GM19240 (cell line): ENCODE data around the gene SLC6A9.
A peak's percentile ranks its signal among the peaks of the same experiment; 100 is the strongest.

ENCODE experiments used
- DNase-seq: peaks from one replicate; pipeline ENCODE4 v3.0.0; 2011; ENCODE audit warnings: low spot score; ENCODE audit not compliant: insufficient read length

The SLC6A9 gene

DNA sequence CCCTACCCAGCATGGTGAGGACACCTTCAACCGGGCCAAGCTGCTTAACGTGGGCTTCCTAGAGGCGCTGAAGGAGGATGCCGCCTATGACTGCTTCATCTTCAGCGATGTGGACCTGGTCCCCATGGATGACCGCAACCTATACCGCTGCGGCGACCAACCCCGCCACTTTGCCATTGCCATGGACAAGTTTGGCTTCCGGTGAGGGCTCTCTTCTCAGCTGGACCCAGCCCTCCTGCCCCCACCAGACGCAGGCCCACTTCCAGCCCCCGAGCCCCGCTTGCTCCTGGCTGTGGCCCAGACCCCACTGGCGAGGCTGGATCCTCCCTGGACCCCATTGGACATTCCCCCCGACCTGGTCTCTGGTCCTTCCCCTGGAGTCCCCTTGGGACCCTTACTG, 46.4 kb downstream of the SLC6A9 start:
- DNase-seq = no peak

DNA sequence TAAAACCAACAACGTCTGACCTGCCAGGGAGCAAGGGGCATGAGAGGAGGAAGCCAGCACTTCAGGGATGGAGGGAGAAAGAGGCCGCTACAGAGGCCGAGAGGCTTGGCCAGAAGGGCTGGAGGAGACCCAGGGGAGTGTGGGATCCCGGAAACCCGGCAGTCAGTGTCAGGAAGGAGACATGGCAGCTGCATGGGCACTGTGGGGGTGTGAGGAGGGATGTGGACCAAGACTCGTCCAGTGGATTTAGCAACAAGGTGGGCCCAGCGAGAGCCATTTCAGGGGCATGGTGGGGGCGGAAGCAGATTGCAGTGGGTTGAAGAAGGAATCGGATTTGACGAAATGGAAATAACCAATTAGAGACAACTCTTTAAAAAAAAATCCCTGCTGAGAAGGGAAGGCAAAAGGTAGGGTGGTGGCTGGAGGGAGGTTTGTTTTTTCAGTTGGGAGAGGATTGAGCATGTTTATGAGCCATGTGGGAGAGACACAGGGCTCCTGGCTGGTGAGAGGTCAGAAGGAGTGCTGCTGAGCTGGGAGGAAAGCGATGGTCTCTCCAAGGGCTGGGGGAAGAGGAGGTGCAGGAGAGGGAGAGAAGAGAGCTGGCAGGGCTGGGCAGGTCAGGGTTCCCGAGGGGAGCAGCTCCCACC, 47.9 kb downstream of the SLC6A9 start:
- DNase-seq = no peak

DNA sequence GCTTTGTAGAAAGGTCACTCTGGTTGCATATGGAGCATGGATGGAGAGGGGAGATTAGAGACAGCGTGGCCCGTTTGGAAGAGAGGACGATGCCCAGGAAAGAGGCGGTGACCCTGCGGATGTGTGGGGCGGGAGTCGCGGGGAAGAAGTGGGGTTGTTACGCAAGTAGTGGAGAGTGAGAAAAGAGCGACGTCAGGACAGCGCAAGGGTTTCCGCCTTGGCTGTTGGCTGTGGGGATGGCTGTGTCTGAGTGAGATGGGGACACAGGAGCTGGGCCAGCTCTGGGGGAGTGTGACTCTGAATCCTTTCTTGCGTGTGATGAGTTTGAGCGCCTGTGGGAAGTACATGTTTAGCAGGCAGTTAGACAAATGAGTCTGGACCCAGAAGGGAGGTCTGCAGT, 48.5 kb downstream of the SLC6A9 start:
- DNase-seq = no peak

DNA sequence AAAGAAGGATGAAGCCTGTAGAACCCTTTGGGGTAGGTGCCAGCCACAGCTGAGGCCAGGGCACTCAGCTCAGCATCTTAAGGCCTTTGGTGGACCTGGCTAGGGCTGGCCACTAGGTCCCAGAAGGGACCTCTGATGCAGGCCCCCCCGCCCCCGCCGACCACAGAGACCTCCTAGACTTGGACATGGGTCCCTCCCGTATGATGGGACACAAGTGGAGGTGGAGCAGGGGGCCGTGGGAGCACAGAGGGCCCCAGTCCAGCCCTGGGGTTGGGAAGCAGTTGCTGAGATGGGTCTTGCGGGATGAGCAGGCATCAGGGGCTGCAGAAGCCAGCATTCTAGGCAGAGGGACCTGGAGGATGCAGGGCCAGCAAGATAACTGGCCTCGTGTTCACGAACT, 49.0 kb downstream of the SLC6A9 start:
- DNase-seq = no peak

DNA sequence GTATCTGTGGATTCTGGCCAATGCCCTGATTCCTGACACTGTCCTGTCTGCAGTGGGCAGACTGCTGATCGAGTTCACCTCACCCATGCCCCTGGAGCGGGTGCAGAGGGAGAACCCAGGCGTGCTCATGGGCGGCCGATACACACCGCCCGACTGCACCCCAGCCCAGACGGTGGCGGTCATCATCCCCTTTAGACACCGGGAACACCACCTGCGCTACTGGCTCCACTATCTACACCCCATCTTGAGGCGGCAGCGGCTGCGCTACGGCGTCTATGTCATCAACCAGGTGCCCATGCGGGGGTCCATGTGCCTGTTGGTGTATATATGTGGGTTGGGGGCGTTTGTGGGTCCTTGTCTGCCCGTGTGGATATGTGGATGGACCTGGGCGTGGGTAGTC, 49.6 kb downstream of the SLC6A9 start:
- no peak for DNase-seq

DNA sequence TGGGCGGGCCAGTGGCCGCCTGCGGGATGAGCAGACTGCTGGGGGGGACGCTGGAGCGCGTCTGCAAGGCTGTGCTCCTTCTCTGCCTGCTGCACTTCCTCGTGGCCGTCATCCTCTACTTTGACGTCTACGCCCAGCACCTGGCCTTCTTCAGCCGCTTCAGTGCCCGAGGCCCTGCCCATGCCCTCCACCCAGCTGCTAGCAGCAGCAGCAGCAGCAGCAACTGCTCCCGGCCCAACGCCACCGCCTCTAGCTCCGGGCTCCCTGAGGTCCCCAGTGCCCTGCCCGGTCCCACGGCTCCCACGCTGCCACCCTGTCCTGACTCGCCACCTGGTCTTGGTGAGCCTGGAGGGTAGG, 50.1 kb downstream of the SLC6A9 start:
- no peak for DNase-seq

DNA sequence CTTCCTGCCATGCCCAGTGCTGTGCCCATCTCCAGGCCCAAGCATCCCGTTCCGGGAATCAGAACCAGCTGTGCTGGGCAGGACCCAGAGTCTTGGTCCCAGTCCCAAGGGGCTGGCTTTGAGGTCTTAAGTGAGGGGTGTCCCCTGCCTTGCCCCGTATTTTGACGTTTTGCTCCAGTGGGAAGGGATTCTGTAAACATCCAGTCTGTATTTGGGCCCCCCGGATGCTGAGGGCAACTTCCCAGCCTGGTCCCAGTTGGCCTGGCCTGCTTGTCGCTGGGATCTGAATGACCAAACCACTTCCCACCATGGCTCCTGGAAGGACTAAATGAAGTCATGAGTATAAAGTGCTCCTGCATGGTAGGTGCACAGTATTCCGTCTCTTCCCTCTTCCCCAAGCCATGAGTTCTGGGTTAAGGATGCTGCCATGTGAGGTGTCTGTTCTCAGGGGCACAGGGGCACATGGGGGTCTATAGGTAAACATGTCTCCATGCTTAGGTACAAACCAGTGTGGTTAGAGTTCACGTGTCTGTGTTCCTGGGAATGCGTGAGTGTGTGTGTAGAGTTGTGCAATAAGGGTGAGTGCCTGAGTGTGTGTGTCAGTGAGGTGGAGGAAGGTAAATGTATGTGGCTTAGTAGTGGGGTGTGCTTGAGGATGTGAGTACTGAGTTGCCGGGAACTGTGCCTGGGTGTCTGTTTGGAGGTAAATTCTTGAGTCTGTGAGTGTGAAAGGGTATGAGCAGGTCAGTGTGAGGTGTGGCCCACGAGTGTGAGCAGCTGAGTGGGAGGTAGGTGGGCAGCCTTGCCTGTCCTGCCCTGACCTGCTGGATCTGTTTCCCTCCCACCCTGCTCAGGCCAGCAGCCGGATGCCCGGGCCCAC, 50.8 kb downstream of the SLC6A9 start:
- no peak for DNase-seq

DNA sequence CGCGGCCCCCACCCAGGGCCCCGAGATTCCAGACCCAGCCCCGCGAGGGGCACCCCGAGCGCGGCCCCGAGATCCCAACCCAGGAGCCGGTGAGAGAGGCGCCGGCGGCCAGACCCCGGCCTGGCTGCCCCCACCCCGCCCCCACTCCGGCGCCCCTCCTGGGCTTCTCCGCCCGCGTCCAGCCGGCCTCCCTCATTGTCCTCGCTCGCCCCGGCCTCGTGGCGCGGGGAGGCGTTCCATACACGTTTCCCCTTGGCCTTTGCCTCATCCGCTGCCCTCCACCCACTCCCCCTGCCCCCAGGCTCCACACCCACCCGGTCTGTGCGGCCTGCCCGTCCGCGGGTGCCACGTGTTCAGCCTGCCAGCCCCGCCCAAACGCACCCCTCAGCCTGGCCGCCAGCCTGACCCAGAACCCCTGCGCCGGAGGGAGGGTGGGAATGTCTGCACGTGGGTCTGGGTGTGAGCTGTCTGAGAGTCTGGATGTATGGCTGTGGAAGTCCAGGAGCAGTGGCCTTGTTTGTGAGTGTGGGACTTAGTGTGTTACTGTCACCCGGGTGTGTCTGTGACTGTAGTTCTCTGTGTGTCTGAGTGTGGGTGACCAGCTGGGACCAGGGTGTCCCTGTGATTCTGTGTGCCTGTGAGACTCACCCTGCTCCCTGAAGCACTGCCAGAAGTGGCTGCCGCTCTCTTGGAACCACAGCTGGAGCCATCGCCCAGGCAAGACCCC, 51.6 kb downstream of the SLC6A9 start:
- DNase-seq = no peak

DNA sequence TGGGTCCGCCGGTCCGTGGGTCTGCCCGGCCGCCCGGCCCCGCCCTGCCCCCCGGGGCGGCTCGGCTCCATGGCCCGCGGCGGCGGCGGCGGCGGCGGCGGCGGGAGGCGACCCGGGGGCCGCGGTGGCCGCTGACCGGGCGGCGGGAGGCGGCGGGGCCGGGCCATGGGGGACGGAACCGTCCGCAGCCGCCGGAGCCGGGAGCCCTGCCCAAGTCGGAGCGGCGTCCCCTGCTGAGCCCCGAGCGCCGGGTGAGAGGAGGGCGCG, 52.1 kb downstream of the SLC6A9 start:
- no peak for DNase-seq

DNA sequence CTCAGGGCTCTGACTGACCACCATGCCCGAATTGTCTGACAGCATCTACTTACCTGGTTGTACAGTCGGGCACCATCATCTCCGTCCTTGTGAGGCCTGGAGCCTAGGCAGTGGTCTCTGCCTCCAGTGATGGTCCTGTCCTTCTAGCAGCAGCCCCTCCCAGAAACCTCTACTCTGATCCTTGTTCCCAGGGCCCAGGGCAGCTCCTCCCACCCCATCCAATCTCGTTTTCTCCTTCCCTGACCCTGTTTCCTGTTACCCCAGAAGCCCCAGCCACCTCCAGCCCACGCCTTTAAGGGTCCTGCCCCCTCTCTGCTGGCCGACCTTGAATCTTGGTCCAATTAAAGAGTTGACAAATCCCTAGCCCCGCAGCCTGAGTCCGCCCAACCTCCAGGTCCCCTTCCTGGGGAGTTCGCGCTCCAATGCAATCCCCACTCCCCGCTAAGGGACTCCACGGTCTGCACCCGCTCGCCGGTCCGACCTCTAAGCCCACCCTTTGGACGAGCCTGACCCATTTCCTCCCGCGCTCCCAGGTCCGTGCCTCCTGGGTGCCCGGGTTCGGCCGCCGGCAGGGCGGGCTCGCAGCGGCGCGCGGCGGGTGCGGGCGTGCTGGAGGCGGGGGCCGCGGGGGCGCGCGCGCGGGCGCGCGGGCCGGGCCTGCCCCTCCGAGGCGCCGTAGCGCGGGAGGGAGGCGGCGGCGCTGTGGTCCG, 52.6 kb downstream of the SLC6A9 start, which contains the start of gene B4GALT2:
Gene B4GALT2 (plus strand): TSS at position 660 of the 710 bp plus-strand sequence. CDS start 1,951 bp downstream, outside the sequence.
- DNase-seq = peak; percentile 73

DNA sequence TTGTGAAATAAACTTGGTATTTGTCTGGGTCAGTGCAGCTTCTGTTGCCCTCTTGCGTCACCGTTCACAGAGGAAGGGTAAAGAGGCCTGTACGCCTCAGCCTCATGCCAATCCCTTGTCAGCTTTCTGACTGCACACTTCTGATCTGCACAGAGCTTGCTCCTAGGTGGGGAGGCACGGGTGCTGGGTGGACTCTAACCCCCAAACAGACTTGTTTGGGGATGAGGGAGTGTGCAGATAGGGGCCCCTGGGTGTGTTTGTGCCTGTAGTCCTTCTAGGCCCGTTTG, 53.1 kb downstream of the SLC6A9 start:
- no peak for DNase-seq

DNA sequence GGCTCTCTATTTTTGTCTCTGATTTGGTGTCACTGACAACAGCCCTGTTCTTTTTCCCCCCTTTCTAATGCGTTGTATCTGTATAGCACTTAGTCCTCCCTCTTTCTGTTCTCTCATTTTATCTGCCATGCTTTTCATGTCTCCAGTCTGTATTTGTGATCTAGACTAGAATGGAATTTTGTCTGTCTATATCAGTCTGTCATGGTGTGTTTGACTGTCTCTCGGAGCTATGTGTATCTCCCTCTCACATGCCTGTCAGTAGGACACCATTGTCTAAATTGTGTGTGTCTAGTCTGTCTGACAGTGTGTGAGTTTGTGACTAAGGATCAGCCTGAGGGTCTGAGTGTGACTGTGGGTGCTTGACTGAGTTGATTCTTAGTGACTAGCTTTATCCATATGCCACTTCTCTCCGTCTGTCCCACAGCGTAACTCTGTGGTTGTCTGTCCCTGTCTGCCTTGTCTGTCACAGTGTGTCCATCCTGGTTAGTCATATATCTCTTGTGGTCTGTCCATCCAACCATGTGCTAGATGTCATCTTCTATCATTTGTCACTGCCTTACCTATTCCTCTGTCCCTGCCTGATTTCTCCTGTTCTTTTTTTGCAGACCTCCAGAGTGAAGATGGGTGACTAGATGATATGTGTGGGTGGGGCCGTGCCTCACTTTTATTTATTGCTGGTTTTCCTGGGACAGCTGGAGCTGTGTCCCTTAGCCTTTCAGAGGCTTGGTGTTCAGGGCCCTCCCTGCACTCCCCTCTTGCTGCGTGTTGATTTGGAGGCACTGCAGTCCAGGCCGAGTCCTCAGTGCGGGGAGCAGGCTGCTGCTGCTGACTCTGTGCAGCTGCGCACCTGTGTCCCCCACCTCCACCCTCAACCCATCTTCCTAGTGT, 53.6 kb downstream of the SLC6A9 start:
- DNase-seq = no peak

DNA sequence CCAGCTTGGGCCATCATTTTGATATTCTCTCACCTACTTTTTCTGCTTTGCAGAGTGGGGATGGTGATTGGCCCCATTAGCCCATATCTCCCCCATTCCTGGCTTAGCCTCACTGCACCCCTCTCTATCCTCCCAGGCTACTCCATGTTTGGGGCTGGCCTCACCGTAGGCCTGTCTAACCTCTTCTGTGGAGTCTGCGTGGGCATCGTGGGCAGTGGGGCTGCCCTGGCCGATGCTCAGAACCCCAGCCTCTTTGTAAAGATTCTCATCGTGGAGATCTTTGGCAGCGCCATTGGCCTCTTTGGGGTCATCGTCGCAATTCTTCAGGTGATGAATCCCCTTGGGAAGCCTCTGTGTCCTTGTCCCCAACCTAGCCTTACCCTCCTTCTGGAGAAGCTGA, 54.4 kb downstream of the SLC6A9 start:
- DNase-seq = no peak

DNA sequence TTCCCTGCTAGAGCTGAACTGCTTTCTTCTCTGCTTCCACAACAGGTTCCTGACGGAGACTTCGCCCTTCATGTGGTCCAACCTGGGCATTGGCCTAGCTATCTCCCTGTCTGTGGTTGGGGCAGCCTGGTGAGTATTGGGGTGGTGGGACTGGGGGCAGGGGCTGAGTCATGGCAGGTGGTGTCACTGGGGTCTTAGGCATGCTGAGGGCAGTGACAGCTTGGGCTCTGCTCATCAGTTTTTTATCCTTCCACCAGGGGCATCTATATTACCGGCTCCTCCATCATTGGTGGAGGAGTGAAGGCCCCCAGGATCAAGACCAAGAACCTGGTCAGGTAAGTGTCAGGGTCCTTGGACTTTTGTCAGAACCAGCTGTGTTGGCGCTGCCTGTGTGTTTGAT, 55.2 kb downstream of the SLC6A9 start:
- DNase-seq = no peak

DNA sequence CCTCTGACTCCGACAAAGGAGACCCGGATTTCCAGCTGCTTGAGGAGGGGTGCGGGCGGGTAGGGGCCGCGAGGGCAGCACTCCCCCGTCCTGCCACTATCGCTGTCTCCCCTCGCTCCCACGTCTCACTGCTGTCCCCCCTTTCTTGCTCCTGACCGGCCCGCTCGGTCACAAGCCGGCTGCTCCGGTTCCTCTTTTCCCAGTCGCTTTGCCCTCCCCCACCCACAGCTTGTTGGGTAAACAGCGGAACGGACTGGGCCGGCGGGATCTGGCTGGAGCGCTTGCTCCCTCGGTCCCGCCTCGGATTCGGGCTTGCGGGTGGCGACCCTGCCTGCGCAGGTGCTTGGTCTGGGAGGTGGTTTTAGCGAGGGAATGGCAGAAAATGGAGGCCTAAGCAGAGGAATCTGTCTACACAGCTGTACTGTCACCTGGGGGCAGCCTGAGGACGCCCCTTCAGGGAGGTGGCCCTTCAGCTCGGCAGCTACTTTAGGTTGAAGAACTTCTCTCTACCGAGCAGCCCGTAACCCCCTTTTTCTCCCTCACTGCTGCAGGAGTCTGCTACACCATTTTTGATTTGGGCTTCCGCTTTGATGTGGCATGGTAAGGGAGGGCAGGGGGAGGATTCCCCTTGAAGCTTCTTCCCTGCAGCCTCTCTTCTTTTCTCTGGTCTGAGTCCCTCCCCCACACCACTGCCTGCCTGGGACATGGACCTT, 55.9 kb downstream of the SLC6A9 start:
- no peak for DNase-seq

DNA sequence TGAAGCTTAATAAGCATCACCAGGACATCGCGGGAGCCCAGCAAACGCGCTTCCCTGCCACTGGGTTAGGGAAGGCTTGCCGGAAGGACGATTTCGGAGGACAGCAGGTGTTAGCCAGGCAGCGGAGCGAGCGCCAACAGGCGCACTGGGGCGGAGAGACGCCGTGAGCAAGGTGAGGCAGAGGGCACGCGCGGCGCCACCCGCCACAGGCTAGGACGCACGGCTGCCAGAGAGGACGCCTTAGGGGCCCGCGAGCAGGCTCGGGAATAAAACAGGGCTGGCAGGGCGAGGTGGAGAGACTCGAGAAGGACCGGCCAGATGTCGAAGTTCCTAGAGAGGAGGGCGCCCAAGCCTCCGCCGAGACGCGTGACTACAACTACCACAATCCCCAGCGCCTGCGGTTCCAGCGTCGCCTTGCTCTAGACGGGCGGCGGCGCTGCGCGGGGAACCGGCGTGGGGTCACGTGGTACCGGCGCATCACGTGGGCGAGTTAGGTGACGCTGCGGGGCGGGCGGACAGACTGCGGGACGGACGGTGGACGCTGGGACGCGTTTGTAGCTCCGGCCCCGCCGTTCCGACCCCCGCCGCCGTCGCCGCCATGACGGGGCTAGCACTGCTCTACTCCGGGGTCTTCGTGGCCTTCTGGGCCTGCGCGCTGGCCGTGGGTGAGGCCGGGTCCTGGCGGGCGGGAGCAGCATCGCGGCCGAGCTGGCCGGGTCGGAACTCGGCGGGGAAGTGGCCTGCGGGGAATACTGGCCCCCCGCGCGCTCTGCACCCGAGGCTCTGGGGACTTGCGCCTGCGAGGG, 56.6 kb downstream of the SLC6A9 start, which contains the start of gene ATP6V0B:
Gene ATP6V0B (plus strand): TSS at position 518 of the 806 bp plus-strand sequence. CDS start 81 bp downstream, at position 599.
- peak; percentile 96 for DNase-seq

DNA sequence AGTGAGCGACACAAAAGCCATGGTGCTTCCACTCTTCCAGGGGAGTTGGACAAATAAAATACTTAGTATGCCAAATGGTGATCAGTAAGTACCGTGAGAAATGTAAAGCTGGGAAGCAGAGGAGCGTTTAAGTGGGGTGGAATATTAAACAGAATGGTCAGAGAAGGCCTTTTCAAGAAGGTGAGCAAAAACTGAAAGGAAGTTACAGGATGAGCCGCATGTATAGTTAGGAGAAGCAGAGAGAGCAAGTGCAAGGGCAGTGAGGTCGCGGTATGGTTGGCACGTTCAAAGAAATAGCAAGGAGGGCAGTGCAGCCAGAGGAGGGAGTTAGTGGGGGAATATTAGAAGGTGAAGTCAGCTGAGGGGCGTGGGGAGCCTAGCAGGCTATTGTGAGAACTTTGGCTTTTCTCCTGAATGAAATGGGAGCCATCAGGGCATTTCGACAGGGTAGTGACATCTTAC, 57.2 kb downstream of the SLC6A9 start:
- no peak for DNase-seq

DNA sequence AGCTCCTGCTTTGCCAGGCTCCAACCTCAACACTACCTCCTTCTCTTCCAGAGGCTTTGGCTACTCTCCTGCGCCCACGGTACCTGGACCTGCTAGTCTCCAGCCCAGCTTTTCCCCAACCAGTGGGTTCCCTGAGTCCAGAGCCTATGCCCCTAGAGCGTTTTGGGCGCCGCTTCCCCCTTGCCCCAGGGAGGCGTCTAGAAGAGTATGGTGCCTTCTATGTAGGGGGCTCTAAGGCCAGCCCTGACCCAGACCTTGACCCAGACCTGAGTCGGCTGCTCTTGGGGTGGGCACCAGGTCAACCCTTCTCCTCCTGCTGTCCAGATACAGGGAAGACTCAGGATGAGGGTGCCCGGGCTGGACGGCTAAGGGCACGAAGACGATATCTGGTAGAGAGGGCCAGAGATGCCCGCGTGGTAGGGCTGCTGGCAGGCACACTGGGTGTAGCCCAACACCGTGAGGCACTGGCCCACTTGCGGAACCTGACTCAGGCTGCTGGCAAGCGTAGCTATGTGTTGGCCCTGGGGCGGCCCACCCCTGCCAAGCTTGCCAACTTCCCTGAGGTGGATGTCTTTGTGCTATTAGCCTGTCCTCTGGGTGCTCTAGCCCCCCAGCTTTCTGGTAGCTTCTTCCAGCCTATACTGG, 59.8 kb downstream of the SLC6A9 start:
- DNase-seq = no peak

DNA sequence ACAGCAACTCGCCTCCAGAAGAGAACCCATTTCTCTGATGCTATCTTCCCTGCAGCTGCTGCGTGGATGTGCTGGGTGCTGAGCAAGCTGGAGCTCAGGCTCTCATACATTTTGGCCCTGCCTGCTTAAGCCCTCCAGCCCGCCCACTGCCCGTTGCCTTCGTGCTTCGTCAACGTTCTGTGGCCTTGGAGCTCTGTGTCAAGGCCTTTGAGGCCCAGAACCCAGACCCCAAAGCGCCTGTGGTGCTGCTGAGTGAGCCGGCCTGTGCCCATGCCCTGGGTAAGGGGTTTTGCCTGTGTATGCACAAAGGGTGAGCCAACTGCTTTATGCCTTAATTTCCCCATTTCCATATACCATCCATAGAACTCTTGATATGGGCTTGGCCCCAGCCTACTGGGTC, 60.4 kb downstream of the SLC6A9 start:
- DNase-seq = no peak
